Liver (tissue), 9 donors: ENCODE results near the gene NFKB2. TPM values are rescaled to one million over a fixed set of nuclear protein-coding genes. Genes with fewer than 3 reads are reported as not detected.

Source experiments
- DNase-seq: peaks from one replicate; pipeline ENCODE4 v3.0.0-alpha.2; 2017; ENCODE audit warnings: low spot score
- H3K27ac ChIP-seq, 2 donors: one replicate each; pipeline ENCODE4 v1.7.0; 2013; ENCODE audit warnings: inconsistent platforms in 2 of 2, low read length in 2 of 2, control low read depth in 1 of 2, low read depth in 1 of 2, mild to moderate bottlenecking in 1 of 2
- H3K27me3 ChIP-seq, 4 donors: one replicate each; pipeline versions ENCODE4 v1.6.1 to v1.7.0; 2013; ENCODE audit warnings: low read length in 3 of 4, inconsistent platforms in 1 of 4, mild to moderate bottlenecking in 1 of 4, moderate library complexity in 1 of 4; ENCODE audit not compliant: control insufficient read depth in 4 of 4, insufficient read depth in 4 of 4
- H3K36me3 ChIP-seq, 4 donors: one replicate each; pipeline versions ENCODE4 v1.6.1 to v1.7.0; 2013; ENCODE audit warnings: low read length in 3 of 4, mild to moderate bottlenecking in 3 of 4, low read depth in 1 of 4, moderate library complexity in 1 of 4; ENCODE audit not compliant: control insufficient read depth in 4 of 4, insufficient read depth in 3 of 4
- H3K4me1 ChIP-seq, 4 donors: one replicate each; pipeline versions ENCODE4 v1.6.1 to v1.7.0; 2013; ENCODE audit warnings: low read length in 3 of 4, mild to moderate bottlenecking in 3 of 4, moderate library complexity in 1 of 4; ENCODE audit not compliant: control insufficient read depth in 4 of 4, insufficient read depth in 4 of 4
- H3K4me3 ChIP-seq, 3 donors: one replicate each; pipeline versions ENCODE4 v1.6.1 to v1.7.0; 2013; ENCODE audit warnings: low read length in 3 of 3, control low read depth in 1 of 3, low read depth in 1 of 3, mild to moderate bottlenecking in 1 of 3
- H3K9ac ChIP-seq, 2 donors: one replicate each; pipeline ENCODE4 v1.7.0; 2013; ENCODE audit warnings: low read length in 2 of 2, mild to moderate bottlenecking in 2 of 2, moderate library complexity in 2 of 2, control low read depth in 1 of 2, low read depth in 1 of 2
- H3K9me3 ChIP-seq, 4 donors: one replicate each; pipeline versions ENCODE4 v1.6.1 to v1.7.0; 2013; ENCODE audit warnings: low read length in 3 of 4; ENCODE audit not compliant: control insufficient read depth in 4 of 4
- EGR1 ChIP-seq, 2 donors: IDR thresholded peaks; 2 replicates each; pipeline ENCODE4 v1.6.1; 2016 to 2018; ENCODE audit warnings: antibody characterized with exemption in 2 of 2, low read depth in 2 of 2
- FOXA1 ChIP-seq: IDR thresholded peaks from 2 replicates; pipeline ENCODE4 v1.6.1; 2016; ENCODE audit warnings: antibody characterized with exemption
- FOXA2 ChIP-seq: IDR thresholded peaks from 2 replicates; pipeline ENCODE4 v1.6.1; 2016; ENCODE audit warnings: antibody characterized with exemption
- GABPA ChIP-seq, 2 donors: IDR thresholded peaks in 1 of 2; conservative IDR thresholded peaks in 1 of 2; 2 replicates each; pipeline ENCODE4 v1.6.1; 2016; ENCODE audit warnings: antibody characterized with exemption in 2 of 2, mild to moderate bottlenecking in 1 of 2, moderate library complexity in 1 of 2
- HNF4A ChIP-seq, 2 donors: conservative IDR thresholded peaks; 2 replicates each; pipeline ENCODE4 v1.6.1; 2016; ENCODE audit warnings: antibody characterized with exemption in 2 of 2, mild to moderate bottlenecking in 2 of 2
- HNF4G ChIP-seq: IDR thresholded peaks from 2 replicates; pipeline ENCODE4 v1.6.1; 2016; ENCODE audit warnings: antibody characterized with exemption
- JUND ChIP-seq, 2 donors: IDR thresholded peaks; 2 replicates each; pipeline ENCODE4 v1.6.1; 2016; ENCODE audit warnings: antibody characterized with exemption in 2 of 2
- NR2F2 ChIP-seq: IDR thresholded peaks from 2 replicates; pipeline ENCODE4 v1.6.1; 2016; ENCODE audit warnings: antibody characterized with exemption
- RAD21 ChIP-seq, 2 donors: IDR thresholded peaks; 2 replicates each; pipeline ENCODE4 v1.6.1; 2016; ENCODE audit warnings: antibody characterized with exemption in 2 of 2, mild to moderate bottlenecking in 2 of 2
- RXRA ChIP-seq, 2 donors: IDR thresholded peaks; 2 replicates each; pipeline ENCODE4 v1.6.1; 2017 to 2018; ENCODE audit warnings: antibody characterized with exemption in 2 of 2, mild to moderate bottlenecking in 1 of 2
- SP1 ChIP-seq: IDR thresholded peaks from 2 replicates; pipeline ENCODE4 v1.6.1; 2018; ENCODE audit warnings: antibody characterized with exemption, mild to moderate bottlenecking
- TAF1 ChIP-seq: conservative IDR thresholded peaks from 2 replicates; pipeline ENCODE4 v1.6.1; 2016; ENCODE audit warnings: antibody characterized with exemption, mild to moderate bottlenecking
- YY1 ChIP-seq: IDR thresholded peaks from 2 replicates; pipeline ENCODE4 v1.6.1; 2016; ENCODE audit warnings: antibody characterized with exemption, mild to moderate bottlenecking
- WGBS: extraction: QIAGEN DNeasy Blood & Tissue Kit; methylation state at CpG from one replicate; pipeline ENCODE4 v1.1.7; 2013; 5-methylcytosine and 5-hydroxymethylcytosine counted together
- polyA plus RNA-seq, 2 donors: library from polyadenylated mRNA; stranded (reverse) in 1 of 2; unstranded in 1 of 2; fragments of 200-250 nt in 1 of 2; fragments of >200 nt in 1 of 2; fragmentation: Nextera tagmentation in 1 of 2; extraction: Ambion mirVana in 1 of 2; gene quantifications; one replicate each; pipeline versions ENCODE4 v1.2.1 to v1.2.3, GENCODE V29; 2013 to 2015
- total RNA-seq, 2 donors: library from RNA; depleted of rRNA; stranded (reverse); fragments of >200 nt; gene quantifications; one replicate each; pipeline ENCODE4 v1.2.3, GENCODE V29; 2014
- TF ChIP-seq, protein P1 (sequence below): IDR thresholded peaks from 2 replicates; pipeline ENCODE4 v1.6.1; 2016; ENCODE audit warnings: antibody characterized with exemption, mild to moderate bottlenecking
- TF ChIP-seq, protein P2 (sequence below): IDR thresholded peaks from 2 replicates; pipeline ENCODE4 v1.6.1; 2016; ENCODE audit warnings: antibody characterized with exemption
- TF ChIP-seq, protein P3 (sequence below): IDR thresholded peaks from 2 replicates; pipeline ENCODE4 v1.6.1; 2016; ENCODE audit warnings: antibody characterized with exemption
- TF ChIP-seq, protein P4 (sequence below): IDR thresholded peaks from 2 replicates; pipeline ENCODE4 v1.6.1; 2016; ENCODE audit warnings: antibody characterized with exemption
- TF ChIP-seq, protein P5 (sequence below): fragments of 150-350 bp; IDR thresholded peaks from 2 replicates; pipeline ENCODE4 v1.5.1; 2017; ENCODE audit warnings: improper control_type of control experiment, low read depth, low read length; ENCODE audit not compliant: missing input control
- donor health status: healthy.
- donor health status: healthy.
- donor health status: healthy.
- donor health status: healthy.
- donor health status: healthy.

NFKB2 gene
- total and polyA plus RNA-seq, 4 donors = 1.8 to 8.5 (median 7.1) TPM

DNA sequence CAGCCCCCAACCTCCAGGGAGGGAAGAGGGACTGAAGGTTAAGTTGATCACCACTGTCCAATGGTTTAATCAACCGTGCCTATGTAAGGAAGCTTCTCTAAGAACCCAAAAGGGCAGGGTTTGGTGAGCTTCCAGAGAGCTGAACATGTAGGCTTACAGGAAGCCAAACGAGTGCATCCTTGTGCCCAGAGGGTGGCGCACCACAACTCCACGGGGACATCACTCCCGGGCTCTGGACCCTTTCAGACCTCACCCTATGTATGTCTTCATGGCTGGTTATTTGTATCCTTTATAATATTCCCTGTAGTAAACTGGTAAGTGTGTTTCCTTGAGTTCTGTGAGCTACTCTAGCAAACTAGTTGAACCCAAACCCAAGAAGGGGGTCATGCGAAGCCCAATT is 11.5 kb upstream of the NFKB2 start:
- no peaks in the 10 kb centered on the region for H3K4me1 ChIP-seq
- no peak overlapping the region for H3K9ac ChIP-seq
- H3K9me3 ChIP-seq = no peaks in the 10 kb centered on the region
- no peaks in the 10 kb centered on the region for H3K27me3 ChIP-seq
- peaks cover 15 to 37% (median 23%) of the 10 kb centered on the region in 4 donors for H3K36me3 ChIP-seq
- H3K27ac ChIP-seq = no peak overlapping the region
- DNase-seq = no peak
- WGBS = 58% methylated on average over 6 of the region's 6 CpGs
- no peak overlapping the region for H3K4me3 ChIP-seq
- TF ChIP-seq FOXA2 = no peak
- TF ChIP-seq RAD21 (IDR thresholded peaks at IDR 0.05) = peak in 1 of 2 donors; percentile 8
- TF ChIP-seq, protein P1, sequence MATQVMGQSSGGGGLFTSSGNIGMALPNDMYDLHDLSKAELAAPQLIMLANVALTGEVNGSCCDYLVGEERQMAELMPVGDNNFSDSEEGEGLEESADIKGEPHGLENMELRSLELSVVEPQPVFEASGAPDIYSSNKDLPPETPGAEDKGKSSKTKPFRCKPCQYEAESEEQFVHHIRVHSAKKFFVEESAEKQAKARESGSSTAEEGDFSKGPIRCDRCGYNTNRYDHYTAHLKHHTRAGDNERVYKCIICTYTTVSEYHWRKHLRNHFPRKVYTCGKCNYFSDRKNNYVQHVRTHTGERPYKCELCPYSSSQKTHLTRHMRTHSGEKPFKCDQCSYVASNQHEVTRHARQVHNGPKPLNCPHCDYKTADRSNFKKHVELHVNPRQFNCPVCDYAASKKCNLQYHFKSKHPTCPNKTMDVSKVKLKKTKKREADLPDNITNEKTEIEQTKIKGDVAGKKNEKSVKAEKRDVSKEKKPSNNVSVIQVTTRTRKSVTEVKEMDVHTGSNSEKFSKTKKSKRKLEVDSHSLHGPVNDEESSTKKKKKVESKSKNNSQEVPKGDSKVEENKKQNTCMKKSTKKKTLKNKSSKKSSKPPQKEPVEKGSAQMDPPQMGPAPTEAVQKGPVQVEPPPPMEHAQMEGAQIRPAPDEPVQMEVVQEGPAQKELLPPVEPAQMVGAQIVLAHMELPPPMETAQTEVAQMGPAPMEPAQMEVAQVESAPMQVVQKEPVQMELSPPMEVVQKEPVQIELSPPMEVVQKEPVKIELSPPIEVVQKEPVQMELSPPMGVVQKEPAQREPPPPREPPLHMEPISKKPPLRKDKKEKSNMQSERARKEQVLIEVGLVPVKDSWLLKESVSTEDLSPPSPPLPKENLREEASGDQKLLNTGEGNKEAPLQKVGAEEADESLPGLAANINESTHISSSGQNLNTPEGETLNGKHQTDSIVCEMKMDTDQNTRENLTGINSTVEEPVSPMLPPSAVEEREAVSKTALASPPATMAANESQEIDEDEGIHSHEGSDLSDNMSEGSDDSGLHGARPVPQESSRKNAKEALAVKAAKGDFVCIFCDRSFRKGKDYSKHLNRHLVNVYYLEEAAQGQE = no peak
- TF ChIP-seq, protein P2, sequence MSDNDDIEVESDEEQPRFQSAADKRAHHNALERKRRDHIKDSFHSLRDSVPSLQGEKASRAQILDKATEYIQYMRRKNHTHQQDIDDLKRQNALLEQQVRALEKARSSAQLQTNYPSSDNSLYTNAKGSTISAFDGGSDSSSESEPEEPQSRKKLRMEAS = no peak
- no peak for TF ChIP-seq EGR1 (IDR thresholded peaks at IDR 0.05; ENCODE audit: low read depth in 2 of 2)

DNA sequence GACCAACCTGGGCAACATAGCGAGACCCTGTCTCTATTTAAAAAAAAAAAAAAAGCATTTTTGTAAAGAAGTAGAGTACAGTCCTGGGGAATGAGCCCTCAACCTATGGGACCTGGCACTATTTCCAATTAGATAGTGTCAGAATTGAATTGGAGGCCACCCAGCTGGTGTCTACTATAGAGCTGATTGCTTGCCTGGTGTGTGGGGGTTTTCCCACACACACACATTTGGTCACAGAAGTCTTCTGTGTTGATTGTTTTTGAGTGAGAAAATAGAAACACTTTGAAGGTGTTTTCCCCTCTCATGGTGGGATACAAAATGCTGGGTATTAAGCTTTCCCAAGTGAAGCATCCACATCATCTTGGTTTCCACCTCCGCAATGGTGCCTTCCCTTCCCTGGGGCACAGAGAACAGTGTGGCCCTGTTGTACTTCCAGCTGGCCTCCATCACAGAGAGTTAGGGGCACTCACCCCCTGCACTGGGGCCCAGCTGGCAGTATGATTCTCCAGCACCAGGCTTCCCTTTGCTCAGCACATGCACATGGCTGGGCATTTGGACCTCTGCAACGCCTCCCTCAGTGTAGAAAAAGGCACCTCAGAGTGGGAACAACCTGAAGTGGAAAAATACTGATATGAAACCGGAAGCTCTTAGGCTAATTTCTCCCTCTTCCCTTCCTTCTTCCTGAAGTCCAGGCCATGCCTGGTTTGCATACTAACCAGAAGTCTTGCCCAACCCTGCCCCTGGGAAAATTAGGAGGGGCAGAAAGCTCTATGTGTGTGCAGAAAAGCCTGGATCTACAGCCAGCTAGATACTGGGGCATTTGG is 10.7 kb upstream of the NFKB2 start:
- TF ChIP-seq GABPA (IDR thresholded peaks at IDR 0.05 in 1 of 2, conservative IDR thresholded peaks at IDR 0.05 in 1 of 2) (no peak), HNF4A (conservative IDR thresholded peaks at IDR 0.05) (no peak), JUND (IDR thresholded peaks at IDR 0.05) (no peak), SP1 (no peak), FOXA1 (no peak), RAD21 (IDR thresholded peaks at IDR 0.05) (no peak), RXRA (IDR thresholded peaks at IDR 0.05) (no peak), FOXA2 (no peak), EGR1 (IDR thresholded peaks at IDR 0.05; ENCODE audit: low read depth in 2 of 2) (no peak), TAF1 (no peak), NR2F2 (no peak), HNF4G (no peak), YY1 (no peak)
- TF ChIP-seq, protein P3, sequence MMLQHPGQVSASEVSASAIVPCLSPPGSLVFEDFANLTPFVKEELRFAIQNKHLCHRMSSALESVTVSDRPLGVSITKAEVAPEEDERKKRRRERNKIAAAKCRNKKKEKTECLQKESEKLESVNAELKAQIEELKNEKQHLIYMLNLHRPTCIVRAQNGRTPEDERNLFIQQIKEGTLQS = no peak
- TF ChIP-seq, protein P4, sequence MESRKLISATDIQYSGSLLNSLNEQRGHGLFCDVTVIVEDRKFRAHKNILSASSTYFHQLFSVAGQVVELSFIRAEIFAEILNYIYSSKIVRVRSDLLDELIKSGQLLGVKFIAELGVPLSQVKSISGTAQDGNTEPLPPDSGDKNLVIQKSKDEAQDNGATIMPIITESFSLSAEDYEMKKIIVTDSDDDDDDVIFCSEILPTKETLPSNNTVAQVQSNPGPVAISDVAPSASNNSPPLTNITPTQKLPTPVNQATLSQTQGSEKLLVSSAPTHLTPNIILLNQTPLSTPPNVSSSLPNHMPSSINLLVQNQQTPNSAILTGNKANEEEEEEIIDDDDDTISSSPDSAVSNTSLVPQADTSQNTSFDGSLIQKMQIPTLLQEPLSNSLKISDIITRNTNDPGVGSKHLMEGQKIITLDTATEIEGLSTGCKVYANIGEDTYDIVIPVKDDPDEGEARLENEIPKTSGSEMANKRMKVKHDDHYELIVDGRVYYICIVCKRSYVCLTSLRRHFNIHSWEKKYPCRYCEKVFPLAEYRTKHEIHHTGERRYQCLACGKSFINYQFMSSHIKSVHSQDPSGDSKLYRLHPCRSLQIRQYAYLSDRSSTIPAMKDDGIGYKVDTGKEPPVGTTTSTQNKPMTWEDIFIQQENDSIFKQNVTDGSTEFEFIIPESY = no peak
- TF ChIP-seq, protein P1 = no peak
- TF ChIP-seq, protein P2 = no peak
- TF ChIP-seq, protein P5, sequence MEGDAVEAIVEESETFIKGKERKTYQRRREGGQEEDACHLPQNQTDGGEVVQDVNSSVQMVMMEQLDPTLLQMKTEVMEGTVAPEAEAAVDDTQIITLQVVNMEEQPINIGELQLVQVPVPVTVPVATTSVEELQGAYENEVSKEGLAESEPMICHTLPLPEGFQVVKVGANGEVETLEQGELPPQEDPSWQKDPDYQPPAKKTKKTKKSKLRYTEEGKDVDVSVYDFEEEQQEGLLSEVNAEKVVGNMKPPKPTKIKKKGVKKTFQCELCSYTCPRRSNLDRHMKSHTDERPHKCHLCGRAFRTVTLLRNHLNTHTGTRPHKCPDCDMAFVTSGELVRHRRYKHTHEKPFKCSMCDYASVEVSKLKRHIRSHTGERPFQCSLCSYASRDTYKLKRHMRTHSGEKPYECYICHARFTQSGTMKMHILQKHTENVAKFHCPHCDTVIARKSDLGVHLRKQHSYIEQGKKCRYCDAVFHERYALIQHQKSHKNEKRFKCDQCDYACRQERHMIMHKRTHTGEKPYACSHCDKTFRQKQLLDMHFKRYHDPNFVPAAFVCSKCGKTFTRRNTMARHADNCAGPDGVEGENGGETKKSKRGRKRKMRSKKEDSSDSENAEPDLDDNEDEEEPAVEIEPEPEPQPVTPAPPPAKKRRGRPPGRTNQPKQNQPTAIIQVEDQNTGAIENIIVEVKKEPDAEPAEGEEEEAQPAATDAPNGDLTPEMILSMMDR = no peak
- Histone ChIP-seq H3K27me3 (no peaks in the 10 kb centered on the region), H3K4me1 (no peaks in the 10 kb centered on the region), H3K36me3 (peaks cover 11 to 30% (median 17%) of the 10 kb centered on the region in 4 donors), H3K4me3 (no peak overlapping the region), H3K9me3 (no peaks in the 10 kb centered on the region), H3K27ac (no peak overlapping the region), H3K9ac (no peak overlapping the region)
- DNase-seq = no peak
- WGBS = 76% methylated on average over 4 of the region's 4 CpGs
